CD4-positive, alpha-beta memory T cell (primary cell): ENCODE data around the gene IQGAP2. TPM values are rescaled to one million over a fixed set of nuclear protein-coding genes. Genes with fewer than 3 reads are reported as not detected.

ENCODE experiments used
- CTCF ChIA-PET: fragments of 350-600 bp; sonication (Branson Sonifier 250); formaldehyde crosslinking; loops from one replicate; lab custom pipeline; 2021; ENCODE audit warnings: inconsistent platforms; ENCODE audit not compliant: partially characterized antibody; lab: Charles Lee
- POLR2A ChIA-PET: fragments of 350-600 bp; sonication (Branson Sonifier 250); formaldehyde crosslinking; loops from one replicate; lab custom pipeline; 2021; ENCODE audit not compliant: partially characterized antibody; lab: Charles Lee
- DNase-seq, 5 donors: peaks; one replicate each; pipeline versions ENCODE4 v3.0.0 to v3.0.0-alpha.2; 2020 to 2022; ENCODE audit warnings: mixed read lengths in 1 of 5
- H3K27ac ChIP-seq: one replicate; pipeline ENCODE4 v1.7.0; 2013; ENCODE audit warnings: low read depth, low read length
- H3K27me3 ChIP-seq: 2 replicates; pipeline ENCODE4 v1.7.0; 2013; ENCODE audit warnings: mild to moderate bottlenecking, low read length, moderate library complexity; ENCODE audit not compliant: insufficient read depth
- H3K36me3 ChIP-seq: 2 replicates; pipeline ENCODE4 v1.7.0; 2013; ENCODE audit warnings: mild to moderate bottlenecking, low read length, moderate library complexity; ENCODE audit not compliant: insufficient read depth
- H3K4me1 ChIP-seq: 2 replicates; pipeline ENCODE4 v1.7.0; 2013; ENCODE audit warnings: mild to moderate bottlenecking, low read length, moderate library complexity; ENCODE audit not compliant: insufficient read depth
- H3K4me3 ChIP-seq, 2 donors: one replicate each; pipeline ENCODE4 v1.7.0; 2013; ENCODE audit warnings: low read length in 2 of 2, mild to moderate bottlenecking in 1 of 2
- H3K9me3 ChIP-seq, 2 donors: one replicate each; pipeline ENCODE4 v1.7.0; 2013; ENCODE audit warnings: low read length in 2 of 2, control low read depth in 1 of 2; ENCODE audit not compliant: control insufficient read depth in 1 of 2
- H3K27ac Mint-ChIP-seq, 7 donors: one replicate each; pipeline ENCODE4 v1.8.0; 2020 to 2021; ENCODE audit warnings: mixed read lengths in 7 of 7, mild to moderate bottlenecking in 6 of 7, inconsistent platforms in 3 of 7, moderate library complexity in 3 of 7
- H3K27me3 Mint-ChIP-seq, 2 donors: one replicate each; pipeline ENCODE4 v1.8.0; 2020 to 2021; ENCODE audit warnings: mixed read lengths in 2 of 2
- H3K36me3 Mint-ChIP-seq, 2 donors: one replicate each; pipeline ENCODE4 v1.8.0; 2020 to 2021; ENCODE audit warnings: mixed read lengths in 2 of 2, inconsistent platforms in 1 of 2, mild to moderate bottlenecking in 1 of 2
- H3K4me1 Mint-ChIP-seq, 4 donors: one replicate each; pipeline ENCODE4 v1.8.0; 2020 to 2021; ENCODE audit warnings: mixed read lengths in 4 of 4, mild to moderate bottlenecking in 1 of 4
- H3K4me3 Mint-ChIP-seq, 8 donors: one replicate each; pipeline ENCODE4 v1.8.0; 2020 to 2021; ENCODE audit warnings: mixed read lengths in 8 of 8, mild to moderate bottlenecking in 7 of 8, moderate library complexity in 6 of 8, inconsistent platforms in 3 of 8
- H3K9me3 Mint-ChIP-seq, 8 donors: one replicate each; pipeline ENCODE4 v1.8.0; 2020 to 2021; ENCODE audit warnings: mixed read lengths in 8 of 8, mild to moderate bottlenecking in 5 of 8, inconsistent platforms in 3 of 8, moderate library complexity in 1 of 8
- intact Hi-C: fragments of 100-400 bp; cut with micrococcal nuclease; formaldehyde crosslinking; loops from one replicate; pipeline ENCODE4 v1.15.1; 2023
- polyA plus RNA-seq, 2 donors: library from polyadenylated mRNA; unstranded; fragments of 300-500 nt; fragmentation: Illumina TruSeq; gene quantifications; one replicate each; pipeline ENCODE4 v1.2.3, GENCODE V29; 2021
- total RNA-seq, 2 experiments: library from RNA; stranded (reverse); gene quantifications; one replicate each; pipeline ENCODE4 v1.2.3, GENCODE V29; 2021

IQGAP2 gene
- total and polyA plus RNA-seq, 4 experiments from 2014 or later: 24.7 to 126 (median 98.5) TPM

- Mint-ChIP-seq H3K4me3 (peak overlapping the region in 6 of 8 donors; percentile 40 to 59 (median 54)), H3K27ac (peak overlapping the region in 4 of 7 donors; percentile 9 to 68 (median 36)), H3K4me1 (peaks cover 27 to 61% (median 39%) of the 10 kb centered on the region in 4 donors), H3K36me3 (no peaks in the 10 kb centered on the region), H3K9me3 (peaks cover 0 to 3% (median 0%) of the 10 kb centered on the region in 8 donors), H3K27me3 (no peaks in the 10 kb centered on the region)
- no peaks in the 10 kb centered on the region for H3K27me3 ChIP-seq
- ChIA-PET POLR2A (interaction anchor here (1.1 to 2.9 kb wide), 4 partner anchors 9 to 58 kb away, joined by 3 to 27 read pairs (median 5); partner anchors contain the start of gene IQGAP2), CTCF (interaction anchor here (0.6 to 1.4 kb wide), 4 partner anchors 12 to 162 kb away, joined by 3 to 5 read pairs (median 3); no protein-coding TSS in a partner anchor)
- intact Hi-C loops: no loop called here
- no peaks in the 10 kb centered on the region for H3K36me3 ChIP-seq
- no peaks in the 10 kb centered on the region for H3K9me3 ChIP-seq
- DNase-seq: no peak
- no peak overlapping the region for H3K4me3 ChIP-seq
- peaks cover 47% of the 10 kb centered on the region for H3K4me1 ChIP-seq
- no peak overlapping the region for H3K27ac ChIP-seq
Measured at GRCh38 chr5:76384189-76384588, 18.9 kb upstream of the IQGAP2 start.

GRCh38 chr5:76384705-76385104, 18.4 kb upstream of the IQGAP2 start:
- peak overlapping the region in 3 of 7 donors; percentile 15 to 79 (median 30) for H3K27ac Mint-ChIP-seq
- peaks cover 0 to 3% (median 0%) of the 10 kb centered on the region in 8 donors for H3K9me3 Mint-ChIP-seq
- H3K36me3 Mint-ChIP-seq: no peaks in the 10 kb centered on the region
- Histone ChIP-seq H3K4me1 (peaks cover 44% of the 10 kb centered on the region), H3K9me3 (no peaks in the 10 kb centered on the region), H3K27ac (no peak overlapping the region), H3K36me3 (no peaks in the 10 kb centered on the region), H3K27me3 (no peaks in the 10 kb centered on the region), H3K4me3 (no peak overlapping the region)
- peaks cover 24 to 59% (median 36%) of the 10 kb centered on the region in 4 donors for H3K4me1 Mint-ChIP-seq
- ChIA-PET CTCF (interaction anchor here (0.6 to 1.4 kb wide), 2 partner anchors 156 to 160 kb away, joined by 3 to 5 read pairs; no protein-coding TSS in a partner anchor), POLR2A (interaction anchor here (0.6 to 2.9 kb wide), 4 partner anchors 18 to 332 kb away, joined by 3 to 27 read pairs (median 5); partner anchors contain the start of gene IQGAP2)
- H3K4me3 Mint-ChIP-seq: peak overlapping the region in 6 of 8 donors; percentile 8 to 61 (median 37)
- peak in 1 of 5 donors; percentile 49 for DNase-seq
- H3K27me3 Mint-ChIP-seq: no peaks in the 10 kb centered on the region
- intact Hi-C loops: no loop called here

GRCh38 chr5:76385540-76385939, 17.5 kb upstream of the IQGAP2 start:
- Histone ChIP-seq H3K4me3 (no peak overlapping the region), H3K4me1 (peaks cover 46% of the 10 kb centered on the region), H3K36me3 (no peaks in the 10 kb centered on the region), H3K9me3 (no peaks in the 10 kb centered on the region), H3K27ac (no peak overlapping the region), H3K27me3 (no peaks in the 10 kb centered on the region)
- no peaks in the 10 kb centered on the region for H3K27me3 Mint-ChIP-seq
- H3K4me3 Mint-ChIP-seq: no peak overlapping the region
- POLR2A ChIA-PET: interaction anchor here (0.6 to 9.6 kb wide), 3 partner anchors 18 to 155 kb away, joined by 3 to 102 read pairs (median 3); partner anchors contain the start of gene IQGAP2
- H3K9me3 Mint-ChIP-seq: peaks cover 0 to 3% (median 0%) of the 10 kb centered on the region in 8 donors
- H3K36me3 Mint-ChIP-seq: no peaks in the 10 kb centered on the region
- CTCF ChIA-PET: interaction anchor here (1.7 kb wide), 1 partner anchor 17 kb away, joined by 7 read pairs; the partner anchor contains the start of gene IQGAP2
- H3K27ac Mint-ChIP-seq: peak overlapping the region in 1 of 7 donors; percentile 55
- intact Hi-C loops: no loop called here
- DNase-seq: no peak
- peaks cover 32 to 60% (median 39%) of the 10 kb centered on the region in 4 donors for H3K4me1 Mint-ChIP-seq

GRCh38 chr5:76386360-76386759, 16.7 kb upstream of the IQGAP2 start:
- Mint-ChIP-seq H3K36me3 (no peaks in the 10 kb centered on the region), H3K4me1 (peaks cover 35 to 65% (median 45%) of the 10 kb centered on the region in 4 donors), H3K4me3 (no peak overlapping the region), H3K27ac (peak overlapping the region in 2 of 7 donors; percentile 8 to 57), H3K27me3 (no peaks in the 10 kb centered on the region), H3K9me3 (peaks cover 0 to 3% (median 0%) of the 10 kb centered on the region in 8 donors)
- Histone ChIP-seq H3K4me3 (no peak overlapping the region), H3K9me3 (no peaks in the 10 kb centered on the region), H3K4me1 (peaks cover 54% of the 10 kb centered on the region), H3K27ac (no peak overlapping the region), H3K36me3 (no peaks in the 10 kb centered on the region), H3K27me3 (no peaks in the 10 kb centered on the region)
- no peak for DNase-seq
- intact Hi-C loops: no loop called here
- POLR2A ChIA-PET: interaction anchor here (1.3 to 9.6 kb wide), 2 partner anchors 17 to 54 kb away, joined by 3 to 102 read pairs; partner anchors contain the start of gene IQGAP2
- CTCF ChIA-PET: interaction anchor here (1.7 kb wide), 1 partner anchor 16 kb away, joined by 7 read pairs; the partner anchor contains the start of gene IQGAP2

- Mint-ChIP-seq H3K4me1 (peaks cover 42 to 69% (median 56%) of the 10 kb centered on the region in 4 donors), H3K27ac (no peak overlapping the region), H3K36me3 (no peaks in the 10 kb centered on the region), H3K27me3 (no peaks in the 10 kb centered on the region), H3K9me3 (peaks cover 0 to 3% (median 0%) of the 10 kb centered on the region in 8 donors), H3K4me3 (no peak overlapping the region)
- no peaks in the 10 kb centered on the region for H3K9me3 ChIP-seq
- no peak overlapping the region for H3K27ac ChIP-seq
- no peaks in the 10 kb centered on the region for H3K36me3 ChIP-seq
- no peaks in the 10 kb centered on the region for H3K27me3 ChIP-seq
- no peak overlapping the region for H3K4me3 ChIP-seq
- POLR2A ChIA-PET: interaction anchor here (0.9 to 9.6 kb wide), 4 partner anchors 11 to 155 kb away, joined by 3 to 102 read pairs (median 4); partner anchors contain the start of gene IQGAP2
- intact Hi-C loops: no loop called here
- no peak for DNase-seq
- peaks cover 64% of the 10 kb centered on the region for H3K4me1 ChIP-seq
- CTCF ChIA-PET: interaction anchor here (1.2 to 4.2 kb wide), 4 partner anchors 9 to 159 kb away, joined by 4 to 36 read pairs (median 9); partner anchors contain the start of gene IQGAP2
Measured at GRCh38 chr5:76388236-76388635, 14.8 kb upstream of the IQGAP2 start.

GRCh38 chr5:76388791-76389512, 14.1 kb upstream of the IQGAP2 start:
- H3K4me1 ChIP-seq: peaks cover 64% of the 10 kb centered on the region
- DNase-seq: no peak
- no peaks in the 10 kb centered on the region for H3K27me3 ChIP-seq
- Mint-ChIP-seq H3K27me3 (no peaks in the 10 kb centered on the region), H3K4me1 (peaks cover 40 to 70% (median 55%) of the 10 kb centered on the region in 4 donors), H3K36me3 (no peaks in the 10 kb centered on the region), H3K27ac (peak overlapping the region in 2 of 7 donors; percentile 6 to 17), H3K4me3 (no peak overlapping the region), H3K9me3 (peaks cover 0 to 2% (median 0%) of the 10 kb centered on the region in 8 donors)
- ChIA-PET CTCF (interaction anchor here (1.2 to 4.2 kb wide), 5 partner anchors 10 to 159 kb away, joined by 3 to 36 read pairs (median 7); partner anchors contain the start of gene IQGAP2), POLR2A (interaction anchor here (0.5 to 9.6 kb wide), 7 partner anchors 8 to 158 kb away, joined by 3 to 102 read pairs (median 5); partner anchors contain the start of gene IQGAP2)
- intact Hi-C loops: no loop called here
- H3K9me3 ChIP-seq: no peaks in the 10 kb centered on the region
- no peak overlapping the region for H3K4me3 ChIP-seq
- H3K36me3 ChIP-seq: no peaks in the 10 kb centered on the region
- H3K27ac ChIP-seq: no peak overlapping the region
